ENCODE data around the gene PCK2.

DNA sequence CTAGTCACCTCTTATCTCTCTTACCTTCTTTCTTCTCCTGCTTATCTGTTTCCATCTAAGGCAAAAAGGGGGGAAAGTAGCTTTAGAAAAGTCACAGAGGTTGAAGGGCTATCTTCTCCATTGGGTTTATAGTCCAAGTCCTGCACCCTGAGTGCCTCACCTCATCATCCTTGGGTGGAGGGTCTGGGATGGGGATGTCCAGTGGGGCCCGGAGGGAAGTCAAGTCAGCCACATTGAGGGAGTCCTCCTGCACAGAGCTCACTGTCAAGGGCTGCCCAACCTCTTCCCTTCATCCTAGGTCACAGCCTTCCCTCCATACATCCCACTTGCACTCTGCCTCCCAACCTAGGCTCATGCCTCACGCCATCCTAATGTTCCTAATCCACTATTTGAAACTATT lies 51.1 kb downstream of the PCK2 start:
- no peak for TF ChIP-seq EZH2 (optimal IDR thresholded peaks at IDR 0.05; ENCODE audit: low read depth, low read length)
- TF ChIP-seq, protein P1, sequence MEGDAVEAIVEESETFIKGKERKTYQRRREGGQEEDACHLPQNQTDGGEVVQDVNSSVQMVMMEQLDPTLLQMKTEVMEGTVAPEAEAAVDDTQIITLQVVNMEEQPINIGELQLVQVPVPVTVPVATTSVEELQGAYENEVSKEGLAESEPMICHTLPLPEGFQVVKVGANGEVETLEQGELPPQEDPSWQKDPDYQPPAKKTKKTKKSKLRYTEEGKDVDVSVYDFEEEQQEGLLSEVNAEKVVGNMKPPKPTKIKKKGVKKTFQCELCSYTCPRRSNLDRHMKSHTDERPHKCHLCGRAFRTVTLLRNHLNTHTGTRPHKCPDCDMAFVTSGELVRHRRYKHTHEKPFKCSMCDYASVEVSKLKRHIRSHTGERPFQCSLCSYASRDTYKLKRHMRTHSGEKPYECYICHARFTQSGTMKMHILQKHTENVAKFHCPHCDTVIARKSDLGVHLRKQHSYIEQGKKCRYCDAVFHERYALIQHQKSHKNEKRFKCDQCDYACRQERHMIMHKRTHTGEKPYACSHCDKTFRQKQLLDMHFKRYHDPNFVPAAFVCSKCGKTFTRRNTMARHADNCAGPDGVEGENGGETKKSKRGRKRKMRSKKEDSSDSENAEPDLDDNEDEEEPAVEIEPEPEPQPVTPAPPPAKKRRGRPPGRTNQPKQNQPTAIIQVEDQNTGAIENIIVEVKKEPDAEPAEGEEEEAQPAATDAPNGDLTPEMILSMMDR (IDR thresholded peaks at IDR 0.05; ENCODE audit: low read length), result no peak
